Measurements from ENCODE around the gene C2CD5. TPM values are rescaled to one million over a fixed set of nuclear protein-coding genes. Genes with fewer than 3 reads are reported as not detected.

The C2CD5 gene
- total and polyA plus RNA-seq, 2 of the 4 experiments (the other 2 are of a cell fraction) = 14.5 to 15.8 TPM

DNA sequence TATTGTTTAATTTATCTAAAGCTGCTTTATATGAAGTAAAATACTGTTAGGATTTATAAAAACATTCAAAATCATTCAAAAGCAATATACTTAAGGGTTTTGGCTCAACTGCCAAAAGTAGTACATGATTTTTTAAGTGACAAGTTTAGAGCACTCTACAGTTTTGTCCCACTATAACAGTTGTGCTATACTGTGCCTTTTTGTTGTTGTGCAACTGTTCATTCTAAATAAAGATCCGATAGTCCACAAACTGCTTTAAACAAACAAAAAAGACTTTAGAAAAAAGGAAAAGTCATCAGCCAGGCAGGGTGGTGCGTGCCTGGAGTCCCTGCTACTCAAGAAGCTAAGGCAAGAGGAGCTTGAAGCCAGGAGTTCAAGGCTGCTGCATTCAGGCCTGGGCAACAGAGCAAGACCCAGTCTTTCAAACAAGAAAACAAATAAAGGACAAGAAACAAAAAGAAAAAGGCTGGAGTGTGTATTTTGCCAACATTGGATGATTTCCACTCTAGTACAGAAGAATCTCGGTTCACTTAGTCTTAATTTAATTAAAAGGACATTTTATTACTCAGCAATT is 7.3 kb downstream of the C2CD5 start:
- Histone ChIP-seq H3K18ac (ENCODE audit: low read depth, low read length) (no peak overlapping the region), H3K9me3 (ENCODE audit: control insufficient read depth, insufficient read depth, low read length) (no peaks in the 10 kb centered on the region), H3K4ac (ENCODE audit: low read depth, low read length) (no peak overlapping the region), H4K91ac (ENCODE audit: insufficient read depth, low read depth, low read length) (no peak overlapping the region; the same call in 1 of the 2 replicates), H3K27ac (ENCODE audit: insufficient read depth, low read length) (no peak overlapping the region), H4K20me1 (ENCODE audit: insufficient read depth, low read length) (no peaks in the 10 kb centered on the region), H3K9ac (ENCODE audit: low read depth, low read length) (no peak overlapping the region), H3K23ac (ENCODE audit: low read depth, low read length) (no peak overlapping the region), H3K36me3 (ENCODE audit: control insufficient read depth, insufficient read depth, low read length) (peaks cover 6% of the 10 kb centered on the region; the same call in 1 of the 2 replicates), H2BK20ac (ENCODE audit: low read depth, low read length) (no peak overlapping the region), H3K56ac (ENCODE audit: extremely low read depth, insufficient read depth, low read length) (no peak overlapping the region), H2AK5ac (ENCODE audit: low read depth, low read length) (no peak overlapping the region), H3K4me2 (ENCODE audit: low read depth, low read length) (no peak overlapping the region), H2AK9ac (replicated peaks; ENCODE audit: low read depth, low read length, poor library complexity) (no peak overlapping the region), H4K5ac (ENCODE audit: low read depth, low read length) (no peak overlapping the region), H3K27me3 (ENCODE audit: control insufficient read depth, insufficient read depth, low read length) (no peaks in the 10 kb centered on the region), H3K4me1 (ENCODE audit: control insufficient read depth, insufficient read depth, low read length) (peaks cover 3% of the 10 kb centered on the region), H3K4me3 (ENCODE audit: insufficient read depth, low read depth, low read length) (no peak overlapping the region), H2BK5ac (ENCODE audit: low read depth, low read length, poor library complexity, severe bottlenecking) (peak overlapping the region; percentile 26), H3K9me1 (ENCODE audit: insufficient read depth, low read length) (no peaks in the 10 kb centered on the region), H3K79me1 (ENCODE audit: low read depth in 1 of 2, low read length in 2 of 2) (peaks cover 3 to 22% of the 10 kb centered on the region in 2 experiments; a peak in 3 of 4 replicates), H2BK15ac (ENCODE audit: low read depth, low read length) (no peak overlapping the region), H4K8ac (ENCODE audit: low read depth in 2 of 2, low read length in 2 of 2) (no peak overlapping the region), H3K14ac (replicated peaks; ENCODE audit: low read depth, low read length) (no peak overlapping the region), H2AFZ (replicated peaks; ENCODE audit: low read length, poor library complexity) (no peak overlapping the region), H2BK120ac (ENCODE audit: low read depth, low read length) (no peak overlapping the region)
- ATAC-seq (ENCODE audit: low read depth) (no peak; the same call in 1 of the 2 replicates), DNase-seq (no peak)
- WGBS, 2 experiments (ENCODE audit: extremely low coverage in 2 of 2, insufficient read length in 1 of 2) = no CpG with 5 or more reads among the region's 3 CpGs
- BruUV-seq (replicated peaks) = no TSS peak
- intact Hi-C loops (cut with micrococcal nuclease) (no loop called here), in situ Hi-C loops (cut with MboI; ENCODE audit: low sequenced_read_pairs) (no loop called here), dilution Hi-C loops (cut with HindIII; ENCODE audit: low sequenced_read_pairs, unreplicated experiment) (no loop called here)
- CTCF ChIA-PET = no interaction called here
- TF ChIP-seq CEBPB (IDR thresholded peaks at IDR 0.05; ENCODE audit: low read depth, low read length) (peak; percentile 28; the same call in 1 of the 2 replicates), ELK1 (IDR thresholded peaks at IDR 0.05; ENCODE audit: borderline replicate concordance, low read depth, low read length) (no peak)
- POLR2A ChIA-PET (ENCODE audit: unreplicated experiment) = interaction anchor here (0.6 kb wide), 1 partner anchor 28 kb away, joined by 22 read pairs; no protein-coding TSS in a partner anchor

Data from IMR-90 (cell line).